HG02840 (cell line): Measurements from ENCODE around the gene PHF19.

ENCODE experiments used
- ATAC-seq: cut with Tn5 transposase; IDR thresholded peaks from one replicate; pipeline ENCODE4 v1.9.1; 2021; ENCODE audit warnings: mild to moderate bottlenecking, moderate library complexity, moderate number of reproducible peaks; ENCODE audit not compliant: unreplicated experiment, low FRiP score

PHF19 gene

GRCh38 chr9:120875954-120876841 lies 790 bp downstream of the PHF19 start:
- peak; percentile 57 for ATAC-seq

- no peak for ATAC-seq
Observed at GRCh38 chr9:120875643-120875953, 1.4 kb downstream of the PHF19 start.

- no peak for ATAC-seq
Observed at GRCh38 chr9:120875195-120875565, 1.8 kb downstream of the PHF19 start.

GRCh38 chr9:120874226-120875194 lies 2.5 kb downstream of the PHF19 start:
- ATAC-seq = no peak

GRCh38 chr9:120873512-120873911 lies 3.5 kb downstream of the PHF19 start:
- ATAC-seq = no peak

GRCh38 chr9:120872791-120873502 lies 4.0 kb downstream of the PHF19 start:
- ATAC-seq = no peak

GRCh38 chr9:120870206-120870605 lies 6.8 kb downstream of the PHF19 start:
- no peak for ATAC-seq

- no peak for ATAC-seq
Observed at GRCh38 chr9:120869726-120870125, 7.3 kb downstream of the PHF19 start.

GRCh38 chr9:120869360-120869687 lies 7.7 kb downstream of the PHF19 start:
- no peak for ATAC-seq

GRCh38 chr9:120868676-120869359 lies 8.2 kb downstream of the PHF19 start:
- peak; percentile 78 for ATAC-seq

- ATAC-seq = no peak
Observed at GRCh38 chr9:120868339-120868675, 8.7 kb downstream of the PHF19 start.

- no peak for ATAC-seq
Observed at GRCh38 chr9:120867676-120868338, 9.2 kb downstream of the PHF19 start.

- ATAC-seq = no peak
Observed at GRCh38 chr9:120866651-120867050, 10.3 kb downstream of the PHF19 start.

- ATAC-seq = no peak
Observed at GRCh38 chr9:120865809-120866208, 11.2 kb downstream of the PHF19 start.

- no peak for ATAC-seq
Observed at GRCh38 chr9:120865176-120865575, 11.8 kb downstream of the PHF19 start.

- no peak for ATAC-seq
Observed at GRCh38 chr9:120864719-120865118, 12.3 kb downstream of the PHF19 start.

GRCh38 chr9:120863833-120864232 lies 13.2 kb downstream of the PHF19 start:
- ATAC-seq = no peak

GRCh38 chr9:120862452-120862851 lies 14.5 kb downstream of the PHF19 start:
- no peak for ATAC-seq

GRCh38 chr9:120861935-120862334 lies 15.1 kb downstream of the PHF19 start:
- no peak for ATAC-seq

GRCh38 chr9:120860083-120860482 lies 16.9 kb downstream of the PHF19 start:
- ATAC-seq = no peak
